Gastroesophageal sphincter (tissue), 3 donors: ENCODE data around the gene LPP.

ENCODE experiments used
- POLR2A ChIP-seq, 2 donors: fragments of 450-650 bp; IDR thresholded peaks; one replicate each; pipeline ENCODE4 v1.6.1; 2017; ENCODE audit warnings: antibody characterized with exemption in 2 of 2, mild to moderate bottlenecking in 2 of 2, moderate library complexity in 1 of 2
- POLR2AphosphoS5 ChIP-seq: sonication (generic); formaldehyde crosslinking; IDR thresholded peaks from one replicate; pipeline ENCODE4 v1.6.1; 2017; ENCODE audit warnings: antibody characterized with exemption
- TF ChIP-seq, protein P1 (sequence below), 4 experiments: fragments of 200-600 bp in 2 of 4; fragments of 450-650 bp in 2 of 4; sonication (generic) in 1 of 4; IDR thresholded peaks; one replicate each; pipeline ENCODE4 v1.5.1; 2017 to 2019; ENCODE audit warnings: antibody characterized with exemption in 4 of 4, mild to moderate bottlenecking in 2 of 4, moderate library complexity in 2 of 4

DNA sequence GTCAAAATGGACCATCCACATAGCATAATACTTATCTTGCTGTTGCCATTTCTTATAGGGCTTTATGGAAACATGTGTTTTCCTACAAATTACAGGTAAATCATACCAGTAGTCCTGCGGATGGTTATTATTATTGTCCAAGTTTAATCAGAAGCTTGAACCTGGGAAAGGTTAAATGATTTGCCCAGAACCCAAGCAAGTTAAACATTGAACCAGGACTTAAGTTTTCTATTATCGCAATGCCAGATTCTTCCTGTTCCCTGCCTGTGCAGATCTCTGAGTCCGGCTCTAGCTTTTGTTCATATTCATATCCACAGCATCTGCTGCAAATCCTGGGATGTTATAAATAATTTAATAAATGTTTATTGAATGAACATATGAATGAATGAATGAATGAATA is 12.5 kb downstream of the LPP start:
- TF ChIP-seq, protein P1, sequence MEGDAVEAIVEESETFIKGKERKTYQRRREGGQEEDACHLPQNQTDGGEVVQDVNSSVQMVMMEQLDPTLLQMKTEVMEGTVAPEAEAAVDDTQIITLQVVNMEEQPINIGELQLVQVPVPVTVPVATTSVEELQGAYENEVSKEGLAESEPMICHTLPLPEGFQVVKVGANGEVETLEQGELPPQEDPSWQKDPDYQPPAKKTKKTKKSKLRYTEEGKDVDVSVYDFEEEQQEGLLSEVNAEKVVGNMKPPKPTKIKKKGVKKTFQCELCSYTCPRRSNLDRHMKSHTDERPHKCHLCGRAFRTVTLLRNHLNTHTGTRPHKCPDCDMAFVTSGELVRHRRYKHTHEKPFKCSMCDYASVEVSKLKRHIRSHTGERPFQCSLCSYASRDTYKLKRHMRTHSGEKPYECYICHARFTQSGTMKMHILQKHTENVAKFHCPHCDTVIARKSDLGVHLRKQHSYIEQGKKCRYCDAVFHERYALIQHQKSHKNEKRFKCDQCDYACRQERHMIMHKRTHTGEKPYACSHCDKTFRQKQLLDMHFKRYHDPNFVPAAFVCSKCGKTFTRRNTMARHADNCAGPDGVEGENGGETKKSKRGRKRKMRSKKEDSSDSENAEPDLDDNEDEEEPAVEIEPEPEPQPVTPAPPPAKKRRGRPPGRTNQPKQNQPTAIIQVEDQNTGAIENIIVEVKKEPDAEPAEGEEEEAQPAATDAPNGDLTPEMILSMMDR (IDR thresholded peaks at IDR 0.05): no peak
- TF ChIP-seq POLR2AphosphoS5 (no peak), POLR2A (IDR thresholded peaks at IDR 0.05) (no peak)
